K562 (cell line): ENCODE results near the gene ID1. TPM values are rescaled to one million over a fixed set of nuclear protein-coding genes. Genes with fewer than 3 reads are reported as not detected.
A peak's percentile ranks its signal among the peaks of the same experiment; 100 is the strongest.
"Not testable (repeated sequence)": the region's sequence is repeated elsewhere in the genome, so short reads cannot be mapped to it uniquely, and the experiment has no call there.

Experiments
- ATAC-seq: fragments of 200-7000 bp; cut with Tn5 transposase; 3 replicates; pipeline ENCODE4 v1.9.1; 2020; ENCODE audit warnings: moderate library complexity
- BruUV-seq: library from RNA; stranded (reverse); fragments of 400-500 nt; replicated peaks from 2 replicates; lab custom pipeline; 2021; lab: Mats Ljungman, UMichigan
- CTCF ChIA-PET: fragments of 300-600 bp; formaldehyde crosslinking; extraction: SDS; loops from one replicate; lab custom pipeline; 2021; ENCODE audit warnings: low intra/inter-chr PET ratio; lab: Yijun Ruan, JAX
- POLR2A ChIA-PET: fragments of 300-600, 350-650 bp; sonication (Branson Sonifier 250); formaldehyde crosslinking; extraction: SDS; loops from one replicate; lab custom pipeline; 2021; ENCODE audit warnings: antibody characterized with exemption, inconsistent platforms; lab: Yijun Ruan, JAX
- DNase-seq, 4 experiments: peaks; one replicate each; pipeline versions ENCODE4 v3.0.0 to v3.0.0-alpha.2; 2011 to 2018; ENCODE audit warnings: low spot score in 3 of 4, mixed read lengths in 3 of 4; ENCODE audit errors: extremely low read depth in 1 of 4
- FAIRE-seq: peaks from 2 replicates; lab custom pipeline; 2011; peaks lifted over from hg19 to GRCh38; lab: Jason Lieb, UNC
- H2AFZ ChIP-seq: 2 replicates; pipeline ENCODE4 v1.6.0; 2011; ENCODE audit warnings: low read depth, low read length, control low read depth, inconsistent platforms
- H3K27ac ChIP-seq: fragments of 200-600 bp; 3 replicates; pipeline ENCODE4 v1.8.0; 2011; ENCODE audit warnings: low read depth, mild to moderate bottlenecking, control low read depth, inconsistent platforms, low read length, moderate library complexity, mixed read lengths; ENCODE audit errors: extremely low read depth
- H3K27me3 ChIP-seq, 2 experiments: fragments of 300-600 bp in 1 of 2; 2 replicates in 1 of 2; 3 replicates in 1 of 2; pipeline versions ENCODE4 v1.6.0 to v1.8.0; 2011; ENCODE audit warnings: inconsistent platforms in 2 of 2, low read length in 2 of 2, mild to moderate bottlenecking in 1 of 2, mixed read lengths in 1 of 2, moderate library complexity in 1 of 2; ENCODE audit not compliant: control insufficient read depth in 2 of 2, insufficient read depth in 2 of 2
- H3K36me3 ChIP-seq: fragments of 300-600 bp; 3 replicates; pipeline ENCODE4 v1.8.0; 2011; ENCODE audit warnings: mild to moderate bottlenecking, low read length, inconsistent platforms; ENCODE audit not compliant: control insufficient read depth, insufficient read depth
- H3K4me1 ChIP-seq, 2 experiments: fragments of 200-600 bp in 1 of 2; replicated peaks in 1 of 2; 2 replicates in 1 of 2; 3 replicates in 1 of 2; pipeline versions ENCODE4 v1.5.1 to v1.8.0; 2011; ENCODE audit warnings: inconsistent platforms in 2 of 2, low read length in 2 of 2, mild to moderate bottlenecking in 1 of 2, mixed read lengths in 1 of 2, moderate library complexity in 1 of 2; ENCODE audit not compliant: control insufficient read depth in 2 of 2, insufficient read depth in 2 of 2
- H3K4me2 ChIP-seq: 2 replicates; pipeline ENCODE4 v1.6.1; 2011; ENCODE audit warnings: low read length, control low read depth, inconsistent platforms, mixed read lengths; ENCODE audit not compliant: insufficient read depth
- H3K4me3 ChIP-seq: fragments of 200-600 bp; sonication (generic), shearing (Covaris generic); 2 replicates; pipeline ENCODE4 v1.5.1; 2016; ENCODE audit warnings: control low read depth, inconsistent platforms
- H3K79me2 ChIP-seq: fragments of 200-600 bp; 3 replicates; pipeline ENCODE4 v1.8.0; 2011; ENCODE audit warnings: low read length, inconsistent platforms; ENCODE audit not compliant: control insufficient read depth, insufficient read depth
- H3K9ac ChIP-seq, 2 experiments: 2 replicates each; pipeline versions ENCODE4 v1.6.0 to v1.6.1; 2011; ENCODE audit warnings: low read depth in 2 of 2, low read length in 2 of 2, control low read depth in 1 of 2, inconsistent platforms in 1 of 2, mild to moderate bottlenecking in 1 of 2, mixed read lengths in 1 of 2; ENCODE audit not compliant: insufficient read depth in 1 of 2
- H3K9me1 ChIP-seq: one replicate; pipeline ENCODE4 v1.6.0; 2011; ENCODE audit warnings: inconsistent platforms, mild to moderate bottlenecking, low read length, moderate library complexity; ENCODE audit not compliant: control insufficient read depth, insufficient read depth
- H3K9me3 ChIP-seq: replicated peaks from 2 replicates; pipeline ENCODE4 v1.5.1; 2011; ENCODE audit warnings: low read depth, low read length, inconsistent platforms; ENCODE audit not compliant: control insufficient read depth, insufficient read depth
- H4K20me1 ChIP-seq: replicated peaks from 2 replicates; pipeline ENCODE4 v1.6.1; 2011; ENCODE audit warnings: low read length, inconsistent platforms, mixed read lengths; ENCODE audit not compliant: control insufficient read depth, insufficient read depth
- CEBPB ChIP-seq: fragments of 450-650 bp; IDR thresholded peaks from 2 replicates; pipeline ENCODE4 v1.6.1; 2016; ENCODE audit warnings: missing genetic modification characterization, missing compliant biosample characterization
- CSDE1 ChIP-seq, 2 experiments: fragments of 450-650 bp; IDR thresholded peaks; 2 replicates each; pipeline ENCODE4 v1.6.1; 2016; ENCODE audit warnings: mild to moderate bottlenecking in 1 of 2
- SPI1 ChIP-seq: IDR thresholded peaks from 2 replicates; pipeline ENCODE4 v1.6.1; 2011; ENCODE audit warnings: low read depth, low read length, control low read depth, borderline replicate concordance
- TRIM25 ChIP-seq: fragments of 450-650 bp; IDR thresholded peaks from 2 replicates; pipeline ENCODE4 v1.7.0; 2016; ENCODE audit warnings: borderline replicate concordance
- ZFP30 ChIP-seq: fragments of 250-450 bp; sonication (Bioruptor Pico); IDR thresholded peaks from 2 replicates; pipeline ENCODE4 v1.8.0; 2022; ENCODE audit warnings: moderate library complexity, mild to moderate bottlenecking, inconsistent platforms, borderline replicate concordance
- ZNF77 ChIP-seq: fragments of 250-450 bp; sonication (Bioruptor Pico); IDR thresholded peaks from 2 replicates; pipeline ENCODE4 v1.5.0; 2020
- ZSCAN32 ChIP-seq: fragments of 450-650 bp; formaldehyde crosslinking; IDR thresholded peaks from 2 replicates; pipeline ENCODE4 v1.4.0; 2020; ENCODE audit warnings: mild to moderate bottlenecking, moderate library complexity
- WGBS: fragments of 100-300 bp; shearing (Covaris generic); methylation state at CpG from one replicate; pipeline ENCODE4 v1.1.6; 2016; ENCODE audit warnings: low coverage, mixed read lengths; ENCODE audit not compliant: insufficient coverage; ENCODE audit errors: missing lambda C conversion rate; 5-methylcytosine and 5-hydroxymethylcytosine counted together
- in situ Hi-C: fragments of 300-500 bp; cut with MboI; formaldehyde crosslinking; loops from 4 replicates; pipeline ENCODE4 v1.15.0; 2018; ENCODE audit warnings: inconsistent platforms, mixed read lengths
- intact Hi-C: fragments of 100-400 bp; cut with micrococcal nuclease; formaldehyde crosslinking; loops from 2 replicates; pipeline ENCODE4 v1.14.2; 2022
- polyA plus RNA-seq, 8 experiments: library from polyadenylated mRNA; depleted of rRNA in 4 of 8; stranded (reverse) in 5 of 8; unstranded in 3 of 8; fragments of >200 nt; fragmentation: Nextera tagmentation in 2 of 8; fragmentation: Illumina TruSeq in 1 of 8; extraction: Ambion mirVana in 2 of 8; extraction: Trizol in 1 of 8; gene quantifications; 2 replicates each; pipeline versions ENCODE4 v1.2.1 to v1.2.3, GENCODE V29; 2011 to 2014; ENCODE audit warnings: inconsistent platforms in 1 of 8, missing spikeins in 1 of 8
- total RNA-seq, 7 experiments: library from RNA; depleted of rRNA in 6 of 7; stranded (reverse); fragments of >200 nt in 6 of 7; fragmentation: Illumina TruSeq in 2 of 7; extraction: Trizol in 2 of 7; gene quantifications; 2 replicates each; pipeline versions ENCODE4 v1.2.1 to v1.2.3, GENCODE V29; 2011 to 2021; ENCODE audit warnings: low replicate concordance in 1 of 7

Gene ID1
- total and polyA plus RNA-seq, 9 of the 15 experiments (the other 6 are each of a cell fraction or from before 2014, with no cell fraction given), result 1.4 to 358 (median 65.0) TPM

- Histone ChIP-seq H3K4me1 (peaks cover 1 to 14% of the 10 kb centered on the region in 2 experiments; a peak in 3 of 5 replicates), H3K9ac (no peak overlapping the region), H4K20me1 (no peaks in the 10 kb centered on the region), H3K27ac (no peak overlapping the region), H3K4me3 (no peak overlapping the region), H2AFZ (no peak overlapping the region), H3K9me1 (no peaks in the 10 kb centered on the region), H3K36me3 (no peaks in the 10 kb centered on the region), H3K4me2 (no peak overlapping the region), H3K79me2 (no peaks in the 10 kb centered on the region), H3K9me3 (no peaks in the 10 kb centered on the region), H3K27me3 (no peaks in the 10 kb centered on the region)
- DNase-seq, result no peak
- no TSS peak for BruUV-seq
- FAIRE-seq, result no peak
- in situ Hi-C loops (no loop called here), intact Hi-C loops (no loop called here)
- WGBS, result 68% methylated on average over 5 of the region's 6 CpGs
- TF ChIP-seq ZNF77, result no peak
- TF ChIP-seq SPI1, result 0 out of 2 replicates have a peak, but pooled peaks have one; percentile 6
- no peak for TF ChIP-seq ZSCAN32
- TF ChIP-seq ZFP30 (CRISPR knock-in tag), result no peak
- no peak for ATAC-seq
- ChIA-PET CTCF (interaction anchor here (0.7 to 0.9 kb wide), 2 partner anchors 45 to 61 kb away, joined by 4 to 6 read pairs; no protein-coding TSS in a partner anchor), POLR2A (no interaction called here)
Measured at GRCh38 chr20:31617432-31618104, 12.5 kb downstream of the ID1 start.

- no peaks in the 10 kb centered on the region for H3K9me1 ChIP-seq
- intact Hi-C loops (no loop called here), in situ Hi-C loops (no loop called here)
- H4K20me1 ChIP-seq, result no peaks in the 10 kb centered on the region
- ChIA-PET CTCF (no interaction called here), POLR2A (no interaction called here)
- H3K9me3 ChIP-seq, result no peaks in the 10 kb centered on the region
- H3K4me2 ChIP-seq, result no peak overlapping the region
- 17% methylated on average over 3 of the region's 3 CpGs for WGBS
- TF ChIP-seq CSDE1 (IDR thresholded peaks at IDR 0.05) (no peak), TRIM25 (no peak), CEBPB (tag) (no peak)
- H3K4me1 ChIP-seq, result peaks cover 0 to 7% of the 10 kb centered on the region in 2 experiments; a peak in 2 of 5 replicates
- BruUV-seq, result no TSS peak
- ATAC-seq, result no peak
- H2AFZ ChIP-seq, result no peak overlapping the region
- no peaks in the 10 kb centered on the region for H3K79me2 ChIP-seq
- H3K27ac ChIP-seq, result no peak overlapping the region
- DNase-seq, result no peak
- H3K27me3 ChIP-seq, result no peaks in the 10 kb centered on the region
- no peaks in the 10 kb centered on the region for H3K36me3 ChIP-seq
- no peak overlapping the region for H3K4me3 ChIP-seq
- FAIRE-seq, result no peak
- no peak overlapping the region for H3K9ac ChIP-seq
Measured at GRCh38 chr20:31620246-31620645, 15.2 kb downstream of the ID1 start.

- H2AFZ ChIP-seq, H3K9ac ChIP-seq, H3K9me1 ChIP-seq, BruUV-seq, ATAC-seq, H3K4me3 ChIP-seq, in situ Hi-C loops, H3K36me3 ChIP-seq, intact Hi-C loops, H3K4me1 ChIP-seq, H4K20me1 ChIP-seq, FAIRE-seq, DNase-seq, H3K27me3 ChIP-seq, H3K4me2 ChIP-seq, H3K9me3 ChIP-seq, CTCF ChIA-PET, H3K27ac ChIP-seq, H3K79me2 ChIP-seq: not testable (repeated sequence)
- 73% methylated on average over 6 of the region's 6 CpGs for WGBS
- POLR2A ChIA-PET, result interaction anchor here (1.4 kb wide), 1 partner anchor 18 kb away, joined by 4 read pairs; the partner anchor contains the start of gene ID1
Measured at GRCh38 chr20:31623123-31623505, 18.0 kb downstream of the ID1 start.
